Measurements from ENCODE around the gene SYCP2. TPM values are rescaled to one million over a fixed set of nuclear protein-coding genes. Genes with fewer than 3 reads are reported as not detected.

Gene SYCP2
- total RNA-seq, 1 donor from 2014 or later: 0.64 TPM

GRCh38 chr20:59835448-59836395, 97.7 kb downstream of the SYCP2 start:
- DNase-seq (ENCODE audit: low read depth in 2 of 2): peak; percentile 25 to 27

- DNase-seq (ENCODE audit: low read depth in 2 of 2): no peak
These were observed 98.4 kb downstream of the SYCP2 start for GRCh38 chr20:59835057-59835447.

- no peak for DNase-seq (ENCODE audit: low read depth in 2 of 2)
These were observed 100.8 kb downstream of the SYCP2 start for GRCh38 chr20:59832406-59833363.

- no peak for DNase-seq (ENCODE audit: low read depth in 2 of 2)
These were observed 101.5 kb downstream of the SYCP2 start for GRCh38 chr20:59831916-59832270.

GRCh38 chr20:59831024-59831915, 102.2 kb downstream of the SYCP2 start:
- DNase-seq (ENCODE audit: low read depth in 2 of 2): peak; percentile 37 to 88

- no peak for DNase-seq (ENCODE audit: low read depth in 2 of 2)
These were observed 102.8 kb downstream of the SYCP2 start for GRCh38 chr20:59830665-59831023.

- no peak for DNase-seq (ENCODE audit: low read depth in 2 of 2)
These were observed 103.4 kb downstream of the SYCP2 start for GRCh38 chr20:59829786-59830664.

- DNase-seq (ENCODE audit: low read depth in 2 of 2): no peak
These were observed 104.2 kb downstream of the SYCP2 start for GRCh38 chr20:59829054-59829785.

GRCh38 chr20:59828125-59829053, 105.0 kb downstream of the SYCP2 start:
- no peak for DNase-seq (ENCODE audit: low read depth in 2 of 2)

GRCh38 chr20:59827138-59828056, 106.0 kb downstream of the SYCP2 start:
- no peak for DNase-seq (ENCODE audit: low read depth in 2 of 2)

- DNase-seq (ENCODE audit: low read depth in 2 of 2): no peak
These were observed 107.3 kb downstream of the SYCP2 start for GRCh38 chr20:59825944-59826759.

- DNase-seq (ENCODE audit: low read depth in 2 of 2): no peak
These were observed 107.9 kb downstream of the SYCP2 start for GRCh38 chr20:59825563-59825920.

GRCh38 chr20:59824711-59825562, 108.5 kb downstream of the SYCP2 start:
- no peak for DNase-seq (ENCODE audit: low read depth in 2 of 2)

GRCh38 chr20:59823491-59824259, 109.8 kb downstream of the SYCP2 start:
- DNase-seq (ENCODE audit: low read depth in 2 of 2): no peak

GRCh38 chr20:59823030-59823423, 110.4 kb downstream of the SYCP2 start:
- DNase-seq (ENCODE audit: low read depth in 2 of 2): no peak

All from dermis microvascular lymphatic vessel endothelial cell (primary cell).